H1 (cell line): ENCODE measurements around the gene NCKIPSD. TPM values are rescaled to one million over a fixed set of nuclear protein-coding genes. Genes with fewer than 3 reads are reported as not detected.

Experiments
- CTCF ChIA-PET: fragments of 300-600 bp; sonication (Branson Sonifier 250); formaldehyde crosslinking; loops from one replicate; lab custom pipeline; 2021; ENCODE audit not compliant: partially characterized antibody; lab: Charles Lee
- POLR2A ChIA-PET: fragments of 300-600 bp; sonication (Branson Sonifier 250); formaldehyde crosslinking; loops from one replicate; lab custom pipeline; 2021; ENCODE audit warnings: inconsistent platforms; ENCODE audit not compliant: partially characterized antibody; lab: Charles Lee
- DNase-seq, 2 experiments: peaks; one replicate each; pipeline versions ENCODE4 v3.0.0 to v3.0.0-alpha.2; 2010 to 2022; ENCODE audit warnings: low spot score in 2 of 2, low read depth in 1 of 2, mixed read lengths in 1 of 2
- FAIRE-seq: peaks from 2 replicates; lab custom pipeline; 2011; peaks lifted over from hg19 to GRCh38; lab: Jason Lieb, UNC
- H2AFZ ChIP-seq: 2 replicates; pipeline ENCODE4 v1.8.1; 2012; ENCODE audit warnings: low read length, inconsistent platforms
- H2AK5ac ChIP-seq: 2 replicates; pipeline ENCODE4 v1.6.1; 2013; ENCODE audit warnings: low read depth, low read length
- H2BK120ac ChIP-seq: replicated peaks from 2 replicates; pipeline ENCODE3; 2013; ENCODE audit warnings: low read depth, low read length, inconsistent platforms
- H2BK12ac ChIP-seq: 2 replicates; pipeline ENCODE4 v1.6.1; 2013; ENCODE audit warnings: low read depth, low read length
- H2BK15ac ChIP-seq: 2 replicates; pipeline ENCODE4 v1.6.1; 2013; ENCODE audit warnings: low read length
- H2BK20ac ChIP-seq: 2 replicates; pipeline ENCODE4 v1.6.1; 2013; ENCODE audit warnings: low read length
- H2BK5ac ChIP-seq: 2 replicates; pipeline ENCODE4 v1.6.1; 2013; ENCODE audit warnings: low read depth, low read length
- H3K14ac ChIP-seq: 2 replicates; pipeline ENCODE4 v1.6.1; 2013; ENCODE audit warnings: inconsistent platforms; ENCODE audit not compliant: insufficient read length
- H3K18ac ChIP-seq: 2 replicates; pipeline ENCODE4 v1.6.1; 2013; ENCODE audit warnings: low read length; ENCODE audit errors: extremely low read depth
- H3K23ac ChIP-seq: 2 replicates; pipeline ENCODE4 v1.6.1; 2013; ENCODE audit warnings: inconsistent platforms; ENCODE audit not compliant: insufficient read length
- H3K23me2 ChIP-seq: 2 replicates; pipeline ENCODE4 v1.6.1; 2013; ENCODE audit warnings: low read depth, low read length
- H3K27ac ChIP-seq: 2 replicates; pipeline ENCODE4 v1.6.1; 2011; ENCODE audit warnings: low read depth, low read length, inconsistent platforms
- H3K27me3 ChIP-seq, 4 experiments: replicated peaks in 1 of 4; 1 replicate in 1 of 4; 2 replicates in 3 of 4; pipeline versions ENCODE4 v1.6.1 to v1.8.1; 2011 to 2013; ENCODE audit warnings: low read length in 3 of 4, mild to moderate bottlenecking in 3 of 4, inconsistent platforms in 2 of 4, mixed read lengths in 2 of 4, moderate library complexity in 1 of 4; ENCODE audit not compliant: control insufficient read depth in 3 of 4, insufficient read depth in 3 of 4; ENCODE audit errors: extremely low read depth in 1 of 4
- H3K36me3 ChIP-seq, 4 experiments: 2 replicates each; pipeline versions ENCODE4 v1.6.1 to v1.8.1; 2011 to 2013; ENCODE audit warnings: mild to moderate bottlenecking in 4 of 4, low read length in 3 of 4, moderate library complexity in 2 of 4, control low read depth in 1 of 4, inconsistent platforms in 1 of 4; ENCODE audit not compliant: insufficient read depth in 4 of 4, control insufficient read depth in 2 of 4
- H3K4ac ChIP-seq: replicated peaks from 2 replicates; pipeline ENCODE3; 2013; ENCODE audit warnings: low read length, low read depth, mixed read lengths, inconsistent platforms; ENCODE audit not compliant: insufficient read length
- H3K4me1 ChIP-seq, 4 experiments: replicated peaks in 1 of 4; 1 replicate in 1 of 4; 2 replicates in 3 of 4; pipeline versions ENCODE4 v1.6.1 to v1.8.1; 2011 to 2013; ENCODE audit warnings: low read length in 3 of 4, inconsistent platforms in 2 of 4, mixed read lengths in 1 of 4; ENCODE audit not compliant: insufficient read depth in 4 of 4, control insufficient read depth in 3 of 4
- H3K4me2 ChIP-seq, 2 experiments: 2 replicates each; pipeline versions ENCODE4 v1.6.1 to v1.8.1; 2011 to 2013; ENCODE audit warnings: low read depth in 2 of 2, low read length in 2 of 2, control low read depth in 1 of 2, inconsistent platforms in 1 of 2, mild to moderate bottlenecking in 1 of 2; ENCODE audit not compliant: insufficient read depth in 1 of 2
- H3K4me3 ChIP-seq, 4 experiments: fragments of 200-600, 300-600 bp in 1 of 4; sonication (generic), shearing (Covaris generic), sonication (Bioruptor Twin) in 1 of 4; 2 replicates each; pipeline versions ENCODE4 v1.5.1 to v1.8.1; 2011 to 2016; ENCODE audit warnings: low read length in 4 of 4, low read depth in 3 of 4, control low read depth in 2 of 4, inconsistent platforms in 2 of 4, mild to moderate bottlenecking in 2 of 4, mixed read lengths in 1 of 4, moderate library complexity in 1 of 4; ENCODE audit not compliant: insufficient read depth in 2 of 4; ENCODE audit errors: extremely low read depth in 1 of 4
- H3K56ac ChIP-seq: replicated peaks from 2 replicates; pipeline ENCODE3; 2013; ENCODE audit warnings: low read depth, mild to moderate bottlenecking, mixed read lengths, low read length, inconsistent platforms; ENCODE audit not compliant: insufficient read length
- H3K79me1 ChIP-seq: 2 replicates; pipeline ENCODE4 v1.6.1; 2013; ENCODE audit warnings: low read depth, low read length, control low read depth
- H3K79me2 ChIP-seq, 2 experiments: 2 replicates each; pipeline versions ENCODE4 v1.6.1 to v1.8.1; 2012 to 2013; ENCODE audit warnings: low read length in 2 of 2, mild to moderate bottlenecking in 2 of 2, inconsistent platforms in 1 of 2; ENCODE audit not compliant: insufficient read depth in 2 of 2, control insufficient read depth in 1 of 2
- H3K9ac ChIP-seq, 4 experiments: replicated peaks in 1 of 4; 1 replicate in 1 of 4; 2 replicates in 3 of 4; pipeline versions ENCODE4 v1.6.1 to v1.8.1; 2011 to 2013; ENCODE audit warnings: low read depth in 3 of 4, low read length in 3 of 4, control low read depth in 2 of 4, mild to moderate bottlenecking in 2 of 4, moderate library complexity in 2 of 4, inconsistent platforms in 1 of 4; ENCODE audit errors: extremely low read depth in 1 of 4
- H3K9me3 ChIP-seq, 2 experiments: 2 replicates each; pipeline versions ENCODE4 v1.6.1 to v1.8.1; 2012 to 2013; ENCODE audit warnings: mild to moderate bottlenecking in 2 of 2, moderate library complexity in 2 of 2, control low read depth in 1 of 2, inconsistent platforms in 1 of 2, low read depth in 1 of 2, low read length in 1 of 2, mixed read lengths in 1 of 2; ENCODE audit not compliant: insufficient read depth in 2 of 2
- H4K20me1 ChIP-seq, 2 experiments: replicated peaks in 1 of 2; 2 replicates each; pipeline versions ENCODE3 to v1.8.1; 2011 to 2013; ENCODE audit warnings: inconsistent platforms in 2 of 2, low read length in 2 of 2, mild to moderate bottlenecking in 1 of 2; ENCODE audit not compliant: insufficient read depth in 2 of 2, control insufficient read depth in 1 of 2
- H4K5ac ChIP-seq: 2 replicates; pipeline ENCODE4 v1.6.1; 2013; ENCODE audit warnings: low read length, low read depth, mixed read lengths, inconsistent platforms; ENCODE audit not compliant: insufficient read length
- H4K8ac ChIP-seq: 2 replicates; pipeline ENCODE4 v1.8.0; 2013; ENCODE audit warnings: mild to moderate bottlenecking, moderate library complexity, low read length, inconsistent platforms; ENCODE audit not compliant: insufficient read depth; ENCODE audit errors: extremely low read depth
- H4K91ac ChIP-seq: replicated peaks from 2 replicates; pipeline ENCODE3; 2013; ENCODE audit warnings: low read length, mixed read lengths, inconsistent platforms; ENCODE audit not compliant: insufficient read length
- EP300 ChIP-seq, 2 experiments: IDR thresholded peaks; 1 replicate in 1 of 2; 2 replicates in 1 of 2; pipeline ENCODE4 v1.6.1; 2011 to 2012; ENCODE audit warnings: low read depth in 2 of 2, low read length in 2 of 2, mild to moderate bottlenecking in 2 of 2, borderline replicate concordance in 1 of 2, inconsistent platforms in 1 of 2, moderate library complexity in 1 of 2
- POLR2AphosphoS5 ChIP-seq: IDR thresholded peaks from 2 replicates; pipeline ENCODE4 v1.6.1; 2011; ENCODE audit warnings: low read depth, low read length
- WGBS, 2 experiments: shearing (Covaris generic) in 1 of 2; methylation state at CpG; one replicate each; pipeline versions ENCODE4 v1.1.6 to v1.1.7; 2013 to 2015; ENCODE audit warnings: low lambda C conversion rate in 2 of 2, mixed read lengths in 2 of 2, inconsistent platforms in 1 of 2, low coverage in 1 of 2, missing lambda C conversion rate in 1 of 2; ENCODE audit not compliant: insufficient replicate concordance in 2 of 2, insufficient coverage in 1 of 2, insufficient read length in 1 of 2; ENCODE audit errors: extremely low coverage in 1 of 2, missing lambda C conversion rate in 1 of 2; 5-methylcytosine and 5-hydroxymethylcytosine counted together
- polyA plus RNA-seq, 7 experiments: library from polyadenylated mRNA; depleted of rRNA in 3 of 7; stranded (reverse) in 5 of 7; unstranded in 2 of 7; fragments of >200 nt in 5 of 7; fragments of 200-250 nt in 2 of 7; gene quantifications; 1 replicate in 5 of 7; 2 replicates in 1 of 7; 4 replicates in 1 of 7; pipeline versions ENCODE4 v1.2.1 to v1.2.3, GENCODE V29; 2011 to 2013; ENCODE audit warnings: missing spikeins in 2 of 7, mixed read lengths in 2 of 7
- total RNA-seq: library from RNA; stranded (reverse); fragmentation: NEBNext Ultra II Directional; extraction: Animal tissue kit (Norgen Biotek cat#: 25700); gene quantifications from 2 replicates; pipeline ENCODE4 v1.2.1, GENCODE V29; 2021
- TF ChIP-seq, protein P1 (sequence below), 3 experiments: IDR thresholded peaks; 1 replicate in 2 of 3; 2 replicates in 1 of 3; pipeline versions ENCODE4 v1.5.1 to v1.6.1; 2011; ENCODE audit warnings: low read length in 3 of 3, mild to moderate bottlenecking in 3 of 3, inconsistent platforms in 2 of 3, low read depth in 1 of 3, moderate library complexity in 1 of 3; ENCODE audit not compliant: insufficient read depth in 1 of 3; ENCODE audit errors: control extremely low read depth in 1 of 3

The NCKIPSD gene
- total and polyA plus RNA-seq, 2 of the 8 experiments (the other 6 are each of a cell fraction or from before 2014, with no cell fraction given), result 34.7 to 91.8 TPM

DNA sequence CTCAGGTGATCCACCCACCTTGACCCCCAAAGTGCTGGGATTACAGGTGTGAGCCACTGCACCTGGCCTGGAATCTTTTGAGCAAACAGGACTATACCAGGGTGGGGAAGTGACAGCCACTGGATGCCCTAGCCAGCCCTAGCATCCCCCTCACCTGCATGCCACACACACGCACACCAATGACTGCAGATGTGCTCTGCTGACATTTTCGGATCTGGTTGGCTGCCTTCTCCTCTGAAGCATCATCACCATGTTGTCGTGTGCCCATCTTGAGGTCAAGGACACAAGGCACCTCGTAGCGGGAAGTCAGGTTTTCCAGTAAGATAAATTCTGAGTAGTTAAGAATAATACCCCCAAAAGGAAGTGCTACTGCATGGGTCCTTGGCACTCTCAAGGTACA lies 3.7 kb upstream of the NCKIPSD start:
- H3K56ac ChIP-seq, result no peak overlapping the region
- H2BK15ac ChIP-seq, result no peak overlapping the region
- POLR2A ChIA-PET, result interaction anchor here (1.7 to 13.3 kb wide), 3 partner anchors 22 to 36 kb away, joined by 3 to 187 read pairs (median 58); partner anchors contain the start of genes CELSR3 and IP6K2
- no peak overlapping the region for H3K4me3 ChIP-seq
- FAIRE-seq (no peak), DNase-seq (no peak)
- H3K9me3 ChIP-seq, result no peaks in the 10 kb centered on the region
- peaks cover 8% of the 10 kb centered on the region; the same call in 1 of the 2 replicates for H3K23me2 ChIP-seq
- H3K36me3 ChIP-seq, result peaks cover 41 to 71% (median 61%) of the 10 kb centered on the region in 4 experiments
- H3K4ac ChIP-seq, result no peak overlapping the region
- H3K23ac ChIP-seq, result no peak overlapping the region
- 78% methylated on average over 5 of the region's 5 CpGs; no CpG with 5 or more reads in 1 of the 2 experiments for WGBS, 2 experiments
- no peak overlapping the region for H2BK5ac ChIP-seq
- no peak overlapping the region for H2BK12ac ChIP-seq
- H2AK5ac ChIP-seq, result no peak overlapping the region
- H2BK20ac ChIP-seq, result no peak overlapping the region
- H3K4me1 ChIP-seq, result peaks cover 0 to 5% (median 3%) of the 10 kb centered on the region in 4 experiments; a peak in 3 of 7 replicates
- TF ChIP-seq EP300 (IDR thresholded peaks at IDR 0.05; ENCODE audit: borderline replicate concordance in 1 of 2, low read depth in 2 of 2, low read length in 2 of 2), result no peak
- TF ChIP-seq POLR2AphosphoS5, result peak; percentile 65
- TF ChIP-seq, protein P1, sequence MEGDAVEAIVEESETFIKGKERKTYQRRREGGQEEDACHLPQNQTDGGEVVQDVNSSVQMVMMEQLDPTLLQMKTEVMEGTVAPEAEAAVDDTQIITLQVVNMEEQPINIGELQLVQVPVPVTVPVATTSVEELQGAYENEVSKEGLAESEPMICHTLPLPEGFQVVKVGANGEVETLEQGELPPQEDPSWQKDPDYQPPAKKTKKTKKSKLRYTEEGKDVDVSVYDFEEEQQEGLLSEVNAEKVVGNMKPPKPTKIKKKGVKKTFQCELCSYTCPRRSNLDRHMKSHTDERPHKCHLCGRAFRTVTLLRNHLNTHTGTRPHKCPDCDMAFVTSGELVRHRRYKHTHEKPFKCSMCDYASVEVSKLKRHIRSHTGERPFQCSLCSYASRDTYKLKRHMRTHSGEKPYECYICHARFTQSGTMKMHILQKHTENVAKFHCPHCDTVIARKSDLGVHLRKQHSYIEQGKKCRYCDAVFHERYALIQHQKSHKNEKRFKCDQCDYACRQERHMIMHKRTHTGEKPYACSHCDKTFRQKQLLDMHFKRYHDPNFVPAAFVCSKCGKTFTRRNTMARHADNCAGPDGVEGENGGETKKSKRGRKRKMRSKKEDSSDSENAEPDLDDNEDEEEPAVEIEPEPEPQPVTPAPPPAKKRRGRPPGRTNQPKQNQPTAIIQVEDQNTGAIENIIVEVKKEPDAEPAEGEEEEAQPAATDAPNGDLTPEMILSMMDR (IDR thresholded peaks at IDR 0.05; ENCODE audit: control extremely low read depth in 1 of 3, insufficient read depth in 1 of 3, low read depth in 1 of 3, low read length in 3 of 3), result no peak
- no peak overlapping the region; the same call in 1 of the 2 replicates for H4K8ac ChIP-seq
- no peak overlapping the region for H2AFZ ChIP-seq
- H4K91ac ChIP-seq, result no peak overlapping the region
- H3K4me2 ChIP-seq, result no peak overlapping the region
- H3K79me1 ChIP-seq, result peaks cover 4% of the 10 kb centered on the region; the same call in 1 of the 2 replicates
- H3K9ac ChIP-seq, result no peak overlapping the region
- H3K27ac ChIP-seq, result no peak overlapping the region
- no peak overlapping the region for H2BK120ac ChIP-seq
- peaks cover 16 to 20% of the 10 kb centered on the region in 2 experiments for H4K20me1 ChIP-seq
- H3K14ac ChIP-seq, result no peak overlapping the region
- no peaks in the 10 kb centered on the region for H3K27me3 ChIP-seq
- H4K5ac ChIP-seq, result no peak overlapping the region
- H3K18ac ChIP-seq, result no peak overlapping the region
- peaks cover 3 to 26% of the 10 kb centered on the region in 2 experiments; a peak in 3 of 4 replicates for H3K79me2 ChIP-seq
- CTCF ChIA-PET, result interaction anchor here (0.8 to 2.2 kb wide), 2 partner anchors 51 to 322 kb away, joined by 3 to 7 read pairs; no protein-coding TSS in a partner anchor
